ENCODE results near the gene DNAAF5. TPM values are rescaled to one million over a fixed set of nuclear protein-coding genes. Genes with fewer than 3 reads are reported as not detected.

DNAAF5 gene
- total RNA-seq, 2 experiments from 2014 or later = 22.3 to 27.5 TPM

GRCh38 chr7:696812-697551 is 29.5 kb upstream of the DNAAF5 start:
- Mint-ChIP-seq H3K36me3 (peaks cover 20% of the 10 kb centered on the region), H3K4me1 (no peaks in the 10 kb centered on the region), H3K4me3 (no peak overlapping the region), H3K9me3 (ENCODE audit: low read depth) (peaks cover 5% of the 10 kb centered on the region), H3K27me3 (no peaks in the 10 kb centered on the region), H3K27ac (no peak overlapping the region)
- no peak for DNase-seq
- ATAC-seq = no peak
- CTCF ChIA-PET = no interaction called here

- no peak for DNase-seq
- H3K36me3 Mint-ChIP-seq = peaks cover 21% of the 10 kb centered on the region
- no peak overlapping the region for H3K27ac Mint-ChIP-seq
- ATAC-seq = no peak
- H3K27me3 Mint-ChIP-seq = no peaks in the 10 kb centered on the region
- H3K9me3 Mint-ChIP-seq (ENCODE audit: low read depth) = peaks cover 5% of the 10 kb centered on the region
- H3K4me1 Mint-ChIP-seq = no peaks in the 10 kb centered on the region
- H3K4me3 Mint-ChIP-seq = no peak overlapping the region
- CTCF ChIA-PET = no interaction called here
These were observed 27.7 kb upstream of the DNAAF5 start for GRCh38 chr7:698515-699475.

GRCh38 chr7:699476-700170 is 26.9 kb upstream of the DNAAF5 start:
- Mint-ChIP-seq H3K27me3 (no peaks in the 10 kb centered on the region), H3K9me3 (ENCODE audit: low read depth) (peaks cover 9% of the 10 kb centered on the region), H3K4me1 (no peaks in the 10 kb centered on the region), H3K36me3 (peaks cover 25% of the 10 kb centered on the region), H3K27ac (no peak overlapping the region), H3K4me3 (no peak overlapping the region)
- no peak for ATAC-seq
- CTCF ChIA-PET = no interaction called here
- DNase-seq = no peak

- DNase-seq (no peak), ATAC-seq (no peak)
- no peak overlapping the region for H3K27ac Mint-ChIP-seq
- H3K36me3 Mint-ChIP-seq = peaks cover 26% of the 10 kb centered on the region
- H3K9me3 Mint-ChIP-seq (ENCODE audit: low read depth) = peaks cover 9% of the 10 kb centered on the region
- no peaks in the 10 kb centered on the region for H3K4me1 Mint-ChIP-seq
- no peaks in the 10 kb centered on the region for H3K27me3 Mint-ChIP-seq
- no peak overlapping the region for H3K4me3 Mint-ChIP-seq
- CTCF ChIA-PET = no interaction called here
These were observed 25.3 kb upstream of the DNAAF5 start for GRCh38 chr7:701086-701671.

- no peaks in the 10 kb centered on the region for H3K4me1 Mint-ChIP-seq
- peaks cover 26% of the 10 kb centered on the region for H3K36me3 Mint-ChIP-seq
- H3K4me3 Mint-ChIP-seq = no peak overlapping the region
- H3K9me3 Mint-ChIP-seq (ENCODE audit: low read depth) = peaks cover 9% of the 10 kb centered on the region
- no peak for ATAC-seq
- no peaks in the 10 kb centered on the region for H3K27me3 Mint-ChIP-seq
- no peak overlapping the region for H3K27ac Mint-ChIP-seq
- DNase-seq = no peak
- CTCF ChIA-PET = no interaction called here
These were observed 23.4 kb upstream of the DNAAF5 start for GRCh38 chr7:703049-703448.

GRCh38 chr7:706721-707120 is 19.8 kb upstream of the DNAAF5 start:
- Mint-ChIP-seq H3K36me3 (peaks cover 17% of the 10 kb centered on the region), H3K4me1 (no peaks in the 10 kb centered on the region), H3K4me3 (no peak overlapping the region), H3K27ac (no peak overlapping the region), H3K27me3 (no peaks in the 10 kb centered on the region), H3K9me3 (ENCODE audit: low read depth) (peaks cover 9% of the 10 kb centered on the region)
- CTCF ChIA-PET = no interaction called here
- ATAC-seq (no peak), DNase-seq (no peak)

GRCh38 chr7:707296-708000 is 19.1 kb upstream of the DNAAF5 start:
- ATAC-seq (no peak), DNase-seq (no peak)
- H3K4me3 Mint-ChIP-seq = no peak overlapping the region
- no peaks in the 10 kb centered on the region for H3K4me1 Mint-ChIP-seq
- peaks cover 14% of the 10 kb centered on the region for H3K36me3 Mint-ChIP-seq
- H3K9me3 Mint-ChIP-seq (ENCODE audit: low read depth) = peaks cover 9% of the 10 kb centered on the region
- H3K27me3 Mint-ChIP-seq = no peaks in the 10 kb centered on the region
- CTCF ChIA-PET = no interaction called here
- H3K27ac Mint-ChIP-seq = no peak overlapping the region

- Mint-ChIP-seq H3K27ac (no peak overlapping the region), H3K9me3 (ENCODE audit: low read depth) (no peaks in the 10 kb centered on the region), H3K4me1 (peaks cover 2% of the 10 kb centered on the region), H3K4me3 (no peak overlapping the region), H3K36me3 (peaks cover 2% of the 10 kb centered on the region), H3K27me3 (no peaks in the 10 kb centered on the region)
- no peak for ATAC-seq
- CTCF ChIA-PET = no interaction called here
- no peak for DNase-seq
These were observed 16.3 kb upstream of the DNAAF5 start for GRCh38 chr7:710161-710560.

- H3K4me3 Mint-ChIP-seq = no peak overlapping the region
- peaks cover 2% of the 10 kb centered on the region for H3K4me1 Mint-ChIP-seq
- no peaks in the 10 kb centered on the region for H3K36me3 Mint-ChIP-seq
- DNase-seq (no peak), ATAC-seq (no peak)
- H3K27me3 Mint-ChIP-seq = no peaks in the 10 kb centered on the region
- CTCF ChIA-PET = interaction anchor here (0.7 kb wide), 1 partner anchor 1329 kb away, joined by 3 read pairs; no protein-coding TSS in a partner anchor
- no peaks in the 10 kb centered on the region for H3K9me3 Mint-ChIP-seq (ENCODE audit: low read depth)
- H3K27ac Mint-ChIP-seq = no peak overlapping the region
These were observed 15.2 kb upstream of the DNAAF5 start for GRCh38 chr7:711093-711921.

GRCh38 chr7:711922-712380 is 14.5 kb upstream of the DNAAF5 start:
- ATAC-seq (no peak), DNase-seq (no peak)
- Mint-ChIP-seq H3K4me1 (peaks cover 2% of the 10 kb centered on the region), H3K9me3 (ENCODE audit: low read depth) (no peaks in the 10 kb centered on the region), H3K27ac (no peak overlapping the region), H3K27me3 (no peaks in the 10 kb centered on the region), H3K4me3 (no peak overlapping the region), H3K36me3 (no peaks in the 10 kb centered on the region)
- CTCF ChIA-PET = no interaction called here

GRCh38 chr7:712381-713138 is 13.9 kb upstream of the DNAAF5 start:
- Mint-ChIP-seq H3K4me1 (peaks cover 3% of the 10 kb centered on the region), H3K9me3 (ENCODE audit: low read depth) (no peaks in the 10 kb centered on the region), H3K27ac (no peak overlapping the region), H3K36me3 (peaks cover 2% of the 10 kb centered on the region), H3K4me3 (no peak overlapping the region), H3K27me3 (no peaks in the 10 kb centered on the region)
- CTCF ChIA-PET = no interaction called here
- ATAC-seq = peak; percentile 57
- DNase-seq = no peak

- DNase-seq = no peak
- H3K27ac Mint-ChIP-seq = no peak overlapping the region
- H3K4me1 Mint-ChIP-seq = peaks cover 3% of the 10 kb centered on the region
- peak overlapping the region; percentile 2 for H3K4me3 Mint-ChIP-seq
- no peak for ATAC-seq
- CTCF ChIA-PET = no interaction called here
- no peaks in the 10 kb centered on the region for H3K27me3 Mint-ChIP-seq
- no peaks in the 10 kb centered on the region for H3K9me3 Mint-ChIP-seq (ENCODE audit: low read depth)
- peaks cover 2% of the 10 kb centered on the region for H3K36me3 Mint-ChIP-seq
These were observed 13.4 kb upstream of the DNAAF5 start for GRCh38 chr7:713139-713457.
